HG02588 (cell line): ENCODE results near the gene ABR.
"Not testable (repeated sequence)": the region's sequence is repeated elsewhere in the genome, so short reads cannot be mapped to it uniquely, and the experiment has no call there.

ENCODE experiments used
- ATAC-seq: cut with Tn5 transposase; IDR thresholded peaks from one replicate; pipeline ENCODE4 v1.9.1; 2021; ENCODE audit warnings: mild to moderate bottlenecking, moderate library complexity; ENCODE audit not compliant: unreplicated experiment

Gene ABR

GRCh38 chr17:1122533-1123392 is 57.0 kb downstream of the ABR start:
- ATAC-seq: no peak

GRCh38 chr17:1121442-1121817 is 58.4 kb downstream of the ABR start:
- not testable (repeated sequence) for ATAC-seq

GRCh38 chr17:1120596-1121441 is 59.0 kb downstream of the ABR start:
- ATAC-seq: no peak

- no peak for ATAC-seq
These were observed 59.9 kb downstream of the ABR start for GRCh38 chr17:1119924-1120323.

GRCh38 chr17:1116602-1117001 is 63.2 kb downstream of the ABR start:
- no peak for ATAC-seq

GRCh38 chr17:1112875-1113274 is 66.9 kb downstream of the ABR start:
- no peak for ATAC-seq

GRCh38 chr17:1111599-1112443 is 68.0 kb downstream of the ABR start:
- no peak for ATAC-seq

- ATAC-seq: no peak
These were observed 68.8 kb downstream of the ABR start for GRCh38 chr17:1110862-1111598.

GRCh38 chr17:1110541-1110861 is 69.3 kb downstream of the ABR start:
- ATAC-seq: no peak

GRCh38 chr17:1109606-1110540 is 69.9 kb downstream of the ABR start:
- ATAC-seq: no peak

GRCh38 chr17:1108765-1109605 is 70.8 kb downstream of the ABR start:
- ATAC-seq: no peak

GRCh38 chr17:1108478-1108764 is 71.4 kb downstream of the ABR start:
- ATAC-seq: no peak

- ATAC-seq: no peak
These were observed 71.9 kb downstream of the ABR start for GRCh38 chr17:1107777-1108477.

GRCh38 chr17:1107083-1107776 is 72.6 kb downstream of the ABR start:
- no peak for ATAC-seq

- no peak for ATAC-seq
These were observed 75.6 kb downstream of the ABR start for GRCh38 chr17:1104222-1104621.

GRCh38 chr17:1100382-1100781 is 79.4 kb downstream of the ABR start:
- no peak for ATAC-seq

GRCh38 chr17:1099242-1099641 is 80.5 kb downstream of the ABR start:
- ATAC-seq: no peak
